Subcutaneous adipose tissue (tissue), 4 donors: ENCODE results near the gene LRRC8D. TPM values are rescaled to one million over a fixed set of nuclear protein-coding genes. Genes with fewer than 3 reads are reported as not detected.

ENCODE experiments used
- CTCF ChIP-seq: fragments of 450-650 bp; IDR thresholded peaks from one replicate; pipeline ENCODE4 v1.5.1; 2016; ENCODE audit warnings: low read depth, mild to moderate bottlenecking, control low read depth, antibody characterized with exemption, moderate library complexity
- total RNA-seq, 4 donors: library from RNA; depleted of rRNA; stranded (reverse); fragments of >200 nt; gene quantifications; one replicate each; pipeline ENCODE4 v1.1.0, GENCODE V29; 2016

The LRRC8D gene
- total RNA-seq, 4 donors from 2014 or later: 7.5 to 12.4 (median 9.2) TPM

- TF ChIP-seq CTCF: no peak
These were observed 86.9 kb downstream of the LRRC8D start for GRCh38 chr1:89907727-89908212.

GRCh38 chr1:89908273-89908671 is 87.4 kb downstream of the LRRC8D start:
- TF ChIP-seq CTCF: no peak

- TF ChIP-seq CTCF: no peak
These were observed 88.0 kb downstream of the LRRC8D start for GRCh38 chr1:89908672-89909436.

GRCh38 chr1:89910268-89910667 is 89.4 kb downstream of the LRRC8D start:
- no peak for TF ChIP-seq CTCF

- no peak for TF ChIP-seq CTCF
These were observed 89.9 kb downstream of the LRRC8D start for GRCh38 chr1:89910780-89911179.

GRCh38 chr1:89911191-89911991 is 90.6 kb downstream of the LRRC8D start:
- no peak for TF ChIP-seq CTCF

GRCh38 chr1:89912073-89912472 is 91.2 kb downstream of the LRRC8D start:
- TF ChIP-seq CTCF: no peak
